KOPT-K1 (cell line): ENCODE data around the gene PLXNA3.

Source experiments
- H3K27ac ChIP-seq: fragments of 200-600 bp; sonication (generic); 2 replicates; pipeline ENCODE4 v1.5.1; 2016; ENCODE audit warnings: antibody characterized with exemption, mild to moderate bottlenecking, low read depth, low read length; ENCODE audit not compliant: poor library complexity, severe bottlenecking
- H3K36me3 ChIP-seq: fragments of 200-600 bp; sonication (generic); 2 replicates; pipeline ENCODE4 v1.5.1; 2017; ENCODE audit warnings: antibody characterized with exemption, mild to moderate bottlenecking, low read length, moderate library complexity; ENCODE audit not compliant: insufficient read depth
- H3K9me3 ChIP-seq: fragments of 200-600 bp; sonication (generic); 2 replicates; pipeline ENCODE4 v1.5.1; 2017; ENCODE audit warnings: antibody characterized with exemption, low read length, mild to moderate bottlenecking; ENCODE audit not compliant: insufficient read depth, poor library complexity, severe bottlenecking

PLXNA3 gene

GRCh38 chrX:154473683-154474082 lies 15.6 kb downstream of the PLXNA3 start:
- Histone ChIP-seq H3K9me3 (no peaks in the 10 kb centered on the region), H3K27ac (no peak overlapping the region), H3K36me3 (peaks cover 32% of the 10 kb centered on the region; the same call in 1 of the 2 replicates)

- Histone ChIP-seq H3K36me3 (0 out of 2 replicates have a peak, but pooled peaks cover 2% of the 10 kb centered on the region), H3K9me3 (no peaks in the 10 kb centered on the region), H3K27ac (peak overlapping the region; percentile 95)
These were observed 18.7 kb downstream of the PLXNA3 start for GRCh38 chrX:154476821-154477220.

DNA sequence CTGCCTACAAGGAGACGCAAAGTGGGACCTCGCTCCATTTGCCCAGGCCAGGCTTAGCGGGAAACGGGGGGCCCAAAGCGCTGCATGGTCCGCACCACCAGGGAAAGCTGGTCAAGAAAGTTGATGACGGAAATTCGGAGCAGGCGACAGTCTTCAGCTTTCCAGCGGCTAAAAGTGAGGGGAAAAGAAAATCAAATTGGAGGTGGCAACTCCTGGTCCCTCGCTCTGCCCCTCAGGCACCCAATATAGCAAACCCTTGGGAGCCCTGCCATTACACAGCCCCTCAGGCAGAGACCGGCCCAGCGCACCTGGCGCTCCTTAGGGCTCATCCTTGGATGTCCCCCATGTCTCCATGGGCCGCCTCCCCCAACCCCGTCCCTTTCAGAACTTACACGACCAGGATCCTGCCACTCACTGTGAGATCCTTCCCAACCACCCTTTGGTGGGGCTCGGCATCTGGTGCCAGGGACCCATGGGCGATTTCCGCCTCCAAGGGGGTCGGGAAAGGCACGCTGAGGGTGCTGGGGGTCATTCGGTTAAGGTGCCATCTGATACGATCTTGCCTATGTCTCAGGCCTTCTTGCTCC lies 19.9 kb downstream of the PLXNA3 start:
- no peaks in the 10 kb centered on the region for H3K9me3 ChIP-seq
- peak overlapping the region; percentile 95 for H3K27ac ChIP-seq
- no peaks in the 10 kb centered on the region for H3K36me3 ChIP-seq

DNA sequence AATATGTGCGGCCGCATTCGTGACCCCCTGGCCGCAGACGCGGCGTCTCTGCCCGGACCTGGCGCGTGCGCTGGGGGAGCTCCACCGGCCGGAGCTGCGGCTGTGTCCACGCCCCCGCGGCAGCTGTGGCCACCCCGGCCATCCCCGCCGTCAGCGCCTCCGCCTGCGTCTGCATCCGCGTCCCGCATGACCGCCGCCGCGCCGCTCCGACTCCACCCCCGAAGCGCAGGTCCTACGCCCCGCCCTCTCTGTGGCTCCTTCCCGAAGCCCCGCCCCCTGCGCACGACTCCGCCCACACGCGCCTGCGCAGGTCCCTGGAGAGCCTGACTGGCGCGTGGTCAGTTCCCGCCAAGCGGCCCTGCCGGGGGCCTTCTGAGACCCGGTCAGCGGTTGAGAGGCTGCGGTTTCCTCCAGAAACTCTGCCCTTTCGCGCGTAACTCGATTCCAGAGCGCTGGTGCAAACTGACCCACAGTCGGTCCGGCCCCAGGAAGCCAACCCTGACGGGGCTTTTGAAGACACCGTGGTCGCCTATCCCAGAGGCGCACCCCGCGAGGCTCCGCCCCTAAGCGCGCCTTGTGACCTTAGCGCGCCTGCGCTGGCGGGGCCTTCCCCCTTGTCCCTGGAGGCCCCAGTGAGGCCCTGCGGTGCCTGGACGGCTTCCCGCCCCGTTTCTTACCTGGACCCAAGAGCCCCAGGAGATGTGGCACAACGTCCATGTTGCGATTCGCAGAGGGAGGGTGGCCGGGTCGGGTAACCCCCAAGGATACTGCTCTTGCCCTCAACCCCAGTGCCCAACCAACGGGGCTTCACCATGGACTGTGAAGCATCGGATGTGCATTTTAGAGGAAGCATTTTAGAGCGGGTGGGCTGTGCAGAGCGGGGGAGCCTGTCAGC lies 20.9 kb downstream of the PLXNA3 start, which contains the start of gene LAGE3:
Gene LAGE3, minus strand, starts transcription at position 554 of the 895 bp plus-strand sequence. Its CDS starts 366 bp downstream, at position 188.
- peak within 1 kb of the TSS; percentile 95 for H3K27ac ChIP-seq
- peaks cover 7% of the 10 kb centered on the region for H3K36me3 ChIP-seq
- H3K9me3 ChIP-seq: no peaks in the 10 kb centered on the region

GRCh38 chrX:154481195-154481594 lies 23.1 kb downstream of the PLXNA3 start:
- H3K36me3 ChIP-seq: peaks cover 23% of the 10 kb centered on the region
- no peak overlapping the region for H3K27ac ChIP-seq
- no peaks in the 10 kb centered on the region for H3K9me3 ChIP-seq

- H3K27ac ChIP-seq: no peak overlapping the region
- H3K36me3 ChIP-seq: peaks cover 23% of the 10 kb centered on the region
- no peaks in the 10 kb centered on the region for H3K9me3 ChIP-seq
These were observed 24.0 kb downstream of the PLXNA3 start for GRCh38 chrX:154481911-154482601.

- no peaks in the 10 kb centered on the region for H3K9me3 ChIP-seq
- no peak overlapping the region for H3K27ac ChIP-seq
- peaks cover 23% of the 10 kb centered on the region for H3K36me3 ChIP-seq
These were observed 24.7 kb downstream of the PLXNA3 start for GRCh38 chrX:154482786-154483185.

DNA sequence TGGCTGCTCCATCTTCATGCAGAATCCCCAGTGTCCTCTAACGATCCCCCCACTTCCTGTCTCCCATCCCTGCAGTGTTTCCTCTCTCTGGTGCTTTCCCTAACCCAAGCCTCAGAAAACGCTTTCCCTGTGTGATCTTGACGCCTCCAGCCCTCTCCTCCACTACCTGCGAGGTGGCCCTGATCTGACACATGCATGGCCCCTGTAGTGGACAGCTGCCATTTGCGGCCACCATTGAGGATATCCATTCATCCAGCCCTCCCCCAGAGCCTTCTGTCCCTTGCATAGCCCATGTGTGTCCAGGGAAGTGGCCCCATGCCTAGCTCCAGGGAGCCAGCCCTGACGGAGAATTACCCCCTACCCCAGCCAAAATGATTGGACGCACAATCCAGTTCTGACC lies 25.2 kb downstream of the PLXNA3 start:
- peaks cover 23% of the 10 kb centered on the region for H3K36me3 ChIP-seq
- no peaks in the 10 kb centered on the region for H3K9me3 ChIP-seq
- no peak overlapping the region for H3K27ac ChIP-seq

GRCh38 chrX:154484255-154485149 lies 26.4 kb downstream of the PLXNA3 start:
- Histone ChIP-seq H3K27ac (no peak overlapping the region), H3K36me3 (peaks cover 23% of the 10 kb centered on the region), H3K9me3 (no peaks in the 10 kb centered on the region)

DNA sequence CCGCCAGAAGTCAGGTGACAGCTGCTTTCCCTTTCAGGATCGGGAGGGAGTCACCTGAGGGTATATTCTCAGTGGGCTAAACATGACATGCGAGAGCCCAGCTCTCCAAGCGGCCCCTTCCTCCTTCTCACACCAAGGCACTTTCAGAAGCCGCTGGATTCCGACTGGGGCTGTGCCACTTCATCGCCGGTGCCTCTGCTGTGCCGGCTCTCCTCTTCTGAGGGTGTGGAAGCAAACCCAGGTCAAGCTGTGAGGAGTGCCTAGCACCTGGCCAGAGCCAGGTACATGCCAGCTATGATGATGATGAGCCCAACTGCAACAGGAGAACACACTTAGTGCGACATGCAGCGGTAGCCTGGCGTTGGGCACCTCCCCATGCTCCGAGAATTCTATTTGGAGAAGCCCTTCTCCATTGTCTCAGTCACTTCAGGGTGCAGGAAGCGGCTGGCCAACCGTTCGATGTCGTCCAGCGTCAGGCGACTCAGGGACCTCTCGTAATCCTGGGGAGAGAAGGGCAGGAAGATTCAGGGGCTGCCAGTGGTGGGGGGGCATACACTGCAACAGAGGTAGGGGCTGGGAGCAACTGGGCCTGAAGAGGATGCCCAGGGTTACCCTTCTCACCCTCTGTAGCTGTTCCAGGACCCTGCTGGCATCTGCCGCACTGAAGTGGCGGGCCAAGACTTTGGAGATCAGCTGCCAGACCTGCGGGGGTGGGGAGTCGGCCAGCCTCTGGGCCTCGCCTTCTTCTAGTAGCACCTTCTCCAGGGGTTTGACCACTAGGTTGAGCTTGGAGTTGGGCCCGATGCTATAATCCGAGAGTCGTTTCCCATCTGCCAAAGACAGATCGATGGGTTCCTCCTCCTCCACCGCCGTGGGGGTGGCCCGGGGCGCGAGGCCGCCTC lies 27.3 kb downstream of the PLXNA3 start:
- H3K9me3 ChIP-seq: no peaks in the 10 kb centered on the region
- peak overlapping the region; percentile 80 for H3K27ac ChIP-seq
- peaks cover 23% of the 10 kb centered on the region for H3K36me3 ChIP-seq

DNA sequence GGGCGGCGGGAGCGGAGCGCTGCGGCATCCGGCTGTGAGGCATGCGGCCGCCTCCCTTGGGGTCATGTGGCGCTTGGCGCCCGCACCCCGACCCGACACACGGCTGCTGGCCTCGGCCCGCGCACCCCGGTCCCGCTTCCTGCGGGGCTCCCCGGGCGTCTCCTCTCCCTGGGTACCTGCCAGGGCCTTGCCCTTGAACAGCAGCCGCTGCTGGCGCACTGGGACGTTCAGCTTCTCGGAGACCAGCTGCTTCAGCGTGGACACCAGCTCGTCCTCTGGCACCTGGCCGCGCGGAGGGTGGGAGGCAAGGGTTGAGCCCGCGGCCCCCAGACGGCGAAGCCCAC lies 27.9 kb downstream of the PLXNA3 start:
- peaks cover 23% of the 10 kb centered on the region for H3K36me3 ChIP-seq
- H3K27ac ChIP-seq: peak overlapping the region; percentile 80
- no peaks in the 10 kb centered on the region for H3K9me3 ChIP-seq

DNA sequence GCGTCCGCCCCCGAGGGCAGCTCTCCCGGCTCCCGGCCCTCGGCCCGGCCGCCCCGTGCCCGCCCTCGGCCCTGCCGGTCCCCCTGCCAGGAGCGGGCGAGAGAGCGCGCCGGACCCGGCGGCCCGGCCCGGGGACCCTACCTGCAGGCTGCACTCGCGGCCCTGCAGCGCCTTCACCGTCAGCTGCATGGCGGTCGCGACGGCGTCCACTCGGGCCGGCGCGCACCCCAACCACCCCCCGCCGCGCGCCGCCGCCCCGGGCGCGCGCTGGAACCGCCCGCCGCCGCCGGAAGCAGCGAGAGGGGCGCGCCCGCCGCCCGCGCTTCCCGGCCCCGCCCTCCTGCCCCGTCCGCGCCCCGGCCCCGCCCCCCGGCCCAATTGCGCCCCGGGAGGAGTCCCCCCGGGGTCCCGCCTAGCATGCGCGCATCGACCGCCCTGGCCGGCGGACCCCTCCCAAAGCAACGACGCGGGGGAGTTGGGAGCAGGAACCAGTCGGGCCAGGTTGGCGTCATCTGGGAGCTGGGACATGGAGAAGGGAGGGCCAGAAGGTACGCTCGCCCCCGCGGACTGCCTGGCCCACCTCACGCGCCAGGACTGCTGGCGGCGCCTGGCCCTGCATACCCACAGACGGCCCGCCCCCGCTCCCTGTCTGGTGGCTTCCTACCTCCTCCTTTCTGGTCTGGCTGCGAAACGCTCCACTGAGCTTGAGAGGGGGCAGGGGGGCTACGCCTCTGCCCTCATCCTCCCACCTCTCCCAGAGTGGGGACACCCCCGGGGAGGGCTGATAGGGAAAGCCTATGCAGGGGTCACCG lies 28.5 kb downstream of the PLXNA3 start, which contains the start of gene UBL4A:
Gene UBL4A, minus strand, starts transcription at position 220 of the 812 bp plus-strand sequence. Its CDS starts 31 bp downstream, at position 189.
- H3K9me3 ChIP-seq: no peaks in the 10 kb centered on the region
- H3K36me3 ChIP-seq: peaks cover 23% of the 10 kb centered on the region
- H3K27ac ChIP-seq: peak within 1 kb of the TSS; percentile 80
